AML-193 (cell line): Measurements from ENCODE around the gene ATP5IF1.

Source experiments
- DNase-seq, 2 experiments: peaks; one replicate each; lab custom pipeline; 2025; lab: John Stamatoyannopoulos, UW

Gene ATP5IF1

DNA sequence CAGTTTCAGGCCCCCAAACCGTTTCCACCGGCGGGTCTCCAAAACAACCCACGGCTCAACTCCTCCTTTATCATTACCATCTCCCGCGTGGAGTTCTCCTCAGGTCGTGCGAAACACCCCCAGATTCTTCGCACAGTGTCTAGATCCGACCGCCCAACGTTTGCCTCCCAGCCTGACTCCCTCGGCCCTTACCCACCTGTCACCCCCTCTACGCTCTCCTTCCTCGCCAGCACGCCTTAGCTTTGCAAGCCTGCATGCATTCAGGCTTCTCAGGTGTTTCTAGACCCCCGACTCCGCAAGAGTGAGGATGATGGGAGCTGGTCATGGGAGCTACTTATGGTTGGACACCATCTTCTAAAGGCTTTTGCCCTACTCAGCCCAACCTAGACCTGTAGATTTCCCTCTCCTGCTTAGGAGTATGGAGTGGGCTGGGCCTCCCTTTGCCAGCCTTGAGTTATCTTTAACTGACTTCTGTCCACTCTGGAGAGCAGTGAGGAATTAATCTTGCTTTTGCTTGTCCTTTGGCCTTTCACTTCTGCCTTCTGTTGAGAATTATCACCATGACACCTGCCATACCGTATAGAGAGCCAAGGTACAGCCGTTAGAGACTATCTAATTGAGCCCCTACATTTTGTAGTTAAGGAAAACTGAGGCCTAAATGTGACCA, 865 bp downstream of the ATP5IF1 start:
- no peak for DNase-seq

DNA sequence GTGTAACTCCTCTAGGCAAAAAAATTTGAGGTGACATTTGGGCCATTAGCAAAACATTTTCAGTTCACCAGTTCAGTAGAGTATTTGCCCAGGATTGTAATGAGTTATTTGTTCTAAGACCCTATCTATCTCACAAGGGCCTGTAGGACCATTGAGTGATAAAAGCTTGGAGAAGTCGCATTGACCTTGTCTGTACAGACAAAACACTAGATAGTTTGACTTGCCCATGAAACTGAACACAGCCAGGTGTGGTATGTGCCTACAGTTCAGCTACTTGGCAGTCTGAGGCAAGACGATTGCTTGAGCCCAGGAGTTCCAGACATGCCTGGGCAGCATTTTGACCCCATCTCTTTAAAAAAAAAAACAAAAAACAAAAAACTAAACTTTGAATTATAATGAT, 3.1 kb downstream of the ATP5IF1 start:
- DNase-seq, result no peak

- no peak for DNase-seq
These were observed 4.1 kb downstream of the ATP5IF1 start for GRCh38 chr1:28240024-28240423.

DNA sequence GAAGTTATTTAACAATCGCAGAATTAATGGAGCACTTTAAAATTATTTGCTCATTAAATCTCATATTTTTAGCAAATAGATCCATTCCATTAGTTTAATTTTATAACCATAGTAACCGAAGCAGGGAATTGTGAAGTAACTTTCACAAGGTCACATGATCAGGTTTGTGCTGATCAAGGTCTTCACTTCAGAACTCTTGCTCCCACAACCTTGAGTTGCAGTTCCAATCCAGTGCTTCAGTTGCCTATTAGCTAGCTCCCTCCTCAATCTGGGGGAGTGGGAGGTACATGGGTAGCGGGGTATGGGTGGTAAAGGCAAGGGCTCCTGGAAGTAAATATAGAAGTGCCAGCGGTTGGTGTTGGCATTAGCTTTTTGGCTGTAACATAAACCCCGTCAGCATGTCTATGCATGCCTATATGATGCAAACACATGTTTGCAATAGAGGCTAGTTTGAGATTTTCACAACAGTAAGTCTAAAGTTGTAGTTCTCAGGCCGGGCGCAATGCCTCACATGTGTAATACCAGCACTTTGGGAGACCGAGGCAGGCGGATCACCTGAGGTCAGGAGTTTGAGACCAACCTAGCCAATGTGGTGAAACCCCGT, 5.8 kb downstream of the ATP5IF1 start:
- DNase-seq, result no peak

DNA sequence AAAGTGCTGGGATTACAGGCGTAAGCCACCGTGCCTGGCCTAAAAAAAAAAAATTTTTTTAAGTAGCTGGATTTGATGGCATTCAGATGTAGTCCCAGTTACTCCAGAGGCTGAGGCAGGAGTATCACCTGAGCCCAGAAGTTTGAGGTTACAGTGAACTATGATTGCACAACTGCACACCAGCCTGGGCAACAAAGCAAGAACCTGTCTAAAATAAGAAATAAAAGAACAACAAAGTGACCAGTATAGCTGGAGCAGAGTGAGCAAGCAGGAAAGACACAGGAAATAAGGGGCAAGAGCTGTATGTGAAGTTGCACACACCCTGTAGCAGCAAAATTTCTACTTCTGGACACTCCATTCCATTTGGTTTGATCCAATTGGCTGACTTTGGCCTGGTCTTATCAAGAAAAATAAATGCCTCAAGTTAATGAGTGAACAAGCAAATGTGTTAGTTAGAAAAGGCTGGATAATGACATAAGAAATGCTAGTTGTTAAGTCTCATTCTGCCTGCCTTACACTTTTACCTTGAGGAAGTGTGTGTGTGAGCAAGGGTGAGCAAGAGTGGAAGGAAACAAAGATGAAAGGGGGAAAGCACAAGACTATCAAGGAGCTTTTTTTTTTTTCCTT, 7.9 kb downstream of the ATP5IF1 start:
- DNase-seq, result peak in 1 of 2 experiments; percentile 33

- DNase-seq, result no peak
These were observed 8.8 kb downstream of the ATP5IF1 start for GRCh38 chr1:28244549-28245251.

DNA sequence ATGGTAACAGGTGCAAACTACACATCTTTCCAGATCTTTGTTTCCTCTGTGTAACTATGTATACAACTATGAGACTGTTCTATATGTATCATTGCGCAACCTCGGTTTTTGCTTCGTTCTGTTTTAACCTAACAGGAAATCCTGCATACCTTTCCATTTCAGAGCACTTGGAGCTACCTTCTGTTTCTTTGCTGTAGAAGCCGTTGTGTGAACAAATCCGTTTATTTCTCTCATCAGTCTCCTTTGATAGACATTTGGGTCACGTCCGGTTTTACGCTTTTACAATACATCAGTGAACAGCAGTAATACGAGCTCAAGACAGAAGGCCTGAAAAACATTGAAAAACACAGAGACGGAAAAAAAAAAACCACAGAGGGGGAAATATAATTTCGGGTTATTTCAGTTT, 10.5 kb downstream of the ATP5IF1 start:
- DNase-seq, result peak; percentile 70 to 79

DNA sequence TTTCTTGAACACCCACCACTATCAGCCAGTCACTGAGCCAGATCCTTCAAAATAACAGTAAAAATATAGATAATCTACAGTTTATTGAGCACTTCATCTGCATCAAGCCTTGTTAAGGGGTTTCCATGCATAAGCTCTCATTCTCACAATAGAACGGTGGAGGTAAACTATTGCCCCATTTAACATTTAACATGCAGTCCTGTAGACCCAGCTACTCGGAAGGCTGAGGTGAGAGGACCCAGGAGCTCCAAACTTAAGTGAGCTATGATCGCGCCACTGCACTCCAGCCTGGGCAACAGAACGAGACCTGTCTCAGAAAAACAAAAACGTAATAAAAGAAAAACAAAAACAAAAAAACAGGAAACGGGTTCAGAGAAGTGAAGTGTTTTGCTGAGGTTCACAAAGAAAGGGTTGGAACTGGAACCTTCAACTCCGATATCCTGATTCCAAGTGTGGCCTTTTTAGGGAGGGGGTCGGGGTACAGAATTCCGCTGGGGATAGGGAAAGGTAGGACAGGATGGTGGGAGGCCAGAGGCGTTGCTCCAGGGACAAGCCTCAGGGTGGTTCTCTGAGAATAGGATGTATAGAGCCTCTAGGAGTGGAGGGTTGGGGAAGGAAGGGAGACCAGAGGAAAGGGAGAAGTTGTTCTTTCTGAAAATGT, 11.8 kb downstream of the ATP5IF1 start:
- DNase-seq, result no peak

DNA sequence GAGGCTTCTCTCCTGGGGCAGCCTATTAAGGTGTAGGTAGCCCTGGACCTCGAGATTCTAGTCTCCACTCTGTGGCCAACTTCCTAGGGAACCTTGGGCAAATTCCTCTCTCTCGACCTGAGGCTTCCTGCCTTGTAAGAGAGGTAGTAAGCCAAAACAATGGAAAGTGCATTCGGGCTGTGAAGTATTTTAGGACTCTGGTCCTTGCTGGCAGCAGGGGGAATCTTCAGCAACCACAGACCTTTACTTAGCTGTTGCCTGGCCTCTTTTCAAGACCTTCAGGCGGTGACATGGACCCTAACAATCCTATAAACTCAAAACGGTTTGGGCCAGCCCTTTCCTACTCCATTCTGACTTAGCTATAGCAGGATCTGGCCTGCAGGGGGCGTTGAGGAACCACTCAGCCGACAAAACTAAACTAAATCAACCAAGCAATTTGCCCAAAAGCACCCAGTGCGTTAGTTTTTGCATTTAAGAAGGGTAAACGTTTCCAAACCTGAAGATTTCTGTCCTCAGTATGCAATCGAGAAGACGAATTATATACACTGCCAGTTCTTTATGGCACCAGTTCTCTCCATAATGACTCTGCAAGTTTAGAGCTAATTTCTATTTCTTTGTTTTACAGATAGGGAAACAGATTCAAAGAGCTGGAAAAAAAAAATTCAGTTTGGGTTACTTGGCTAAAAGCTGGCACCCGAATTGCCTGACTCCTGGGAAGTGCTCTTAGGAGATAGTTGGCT, 12.5 kb downstream of the ATP5IF1 start:
- peak; percentile 75 to 84 for DNase-seq

DNA sequence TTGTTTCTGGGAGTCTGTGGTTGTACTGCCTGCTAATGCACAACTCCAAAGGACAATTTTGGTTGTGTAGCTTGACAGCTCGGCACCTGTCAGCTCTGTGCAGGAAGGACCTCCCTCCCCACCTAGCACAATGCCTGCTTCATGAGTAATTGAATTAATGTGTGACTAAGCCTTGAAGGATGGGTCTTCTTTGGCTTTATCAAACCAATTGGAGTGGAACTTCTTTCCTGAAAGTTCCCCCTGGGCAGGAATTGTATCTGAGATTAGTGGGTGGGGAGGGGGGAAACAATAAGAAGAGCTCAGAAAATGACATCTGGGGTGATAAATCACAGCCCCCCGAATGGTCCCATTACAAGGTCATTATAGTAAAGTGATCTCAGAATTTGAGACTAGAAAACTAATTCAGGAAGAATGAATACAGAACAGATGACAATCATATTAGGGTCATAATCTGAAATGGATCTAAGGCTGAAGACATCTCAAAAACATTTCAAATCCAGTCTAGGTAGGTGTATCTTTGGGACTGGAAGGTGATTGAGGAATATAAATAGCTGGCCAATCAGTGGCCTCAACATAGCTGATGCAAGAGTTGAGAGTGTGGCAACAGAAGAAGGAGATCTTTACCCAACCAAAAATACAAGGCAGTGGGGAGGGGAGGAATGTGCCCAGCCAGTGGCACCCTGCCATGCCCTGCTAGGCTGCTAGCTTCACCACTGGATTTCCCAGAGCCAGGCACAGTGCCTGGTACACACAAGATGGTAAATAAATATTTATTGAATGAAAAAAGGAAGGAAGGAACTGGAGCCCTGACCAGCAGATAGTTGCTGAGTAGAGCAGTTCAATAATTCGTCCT, 13.3 kb downstream of the ATP5IF1 start:
- peak; percentile 66 to 69 for DNase-seq

GRCh38 chr1:28249866-28250295, 14.0 kb downstream of the ATP5IF1 start:
- no peak for DNase-seq

GRCh38 chr1:28256197-28256827, 20.4 kb downstream of the ATP5IF1 start:
- no peak for DNase-seq

GRCh38 chr1:28257736-28258135, 21.8 kb downstream of the ATP5IF1 start:
- no peak for DNase-seq

DNA sequence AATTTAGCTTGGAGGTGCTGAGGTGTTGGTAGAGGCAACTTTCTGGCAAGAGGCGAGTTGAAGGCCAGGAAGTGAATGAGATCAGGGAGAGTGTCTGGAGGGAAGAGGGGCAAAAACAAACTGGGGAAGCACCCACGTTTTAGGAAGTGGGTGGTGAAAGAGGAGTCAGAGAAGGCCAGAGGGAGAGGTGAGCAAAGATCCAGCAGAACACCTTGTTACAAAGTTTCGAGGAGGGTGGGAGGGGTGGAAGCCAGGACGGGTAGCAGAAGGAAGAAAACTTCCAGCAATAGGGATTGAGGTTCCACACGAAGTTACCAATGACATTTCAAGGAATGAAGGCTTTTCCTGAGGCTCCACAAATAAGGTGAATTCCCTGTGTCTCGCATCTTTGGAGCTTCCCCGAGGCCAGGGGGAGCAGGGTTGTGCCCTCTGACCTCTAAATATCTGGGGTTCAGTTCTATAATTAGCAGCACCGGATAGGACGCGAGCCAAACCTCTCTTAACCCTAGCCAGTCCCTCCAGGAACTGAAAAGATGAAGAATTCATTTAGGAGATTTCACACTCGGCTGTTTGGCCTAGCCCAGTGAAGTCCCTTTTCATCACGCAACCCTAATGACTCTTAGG, 22.8 kb downstream of the ATP5IF1 start:
- DNase-seq, result peak; percentile 31 to 37

DNA sequence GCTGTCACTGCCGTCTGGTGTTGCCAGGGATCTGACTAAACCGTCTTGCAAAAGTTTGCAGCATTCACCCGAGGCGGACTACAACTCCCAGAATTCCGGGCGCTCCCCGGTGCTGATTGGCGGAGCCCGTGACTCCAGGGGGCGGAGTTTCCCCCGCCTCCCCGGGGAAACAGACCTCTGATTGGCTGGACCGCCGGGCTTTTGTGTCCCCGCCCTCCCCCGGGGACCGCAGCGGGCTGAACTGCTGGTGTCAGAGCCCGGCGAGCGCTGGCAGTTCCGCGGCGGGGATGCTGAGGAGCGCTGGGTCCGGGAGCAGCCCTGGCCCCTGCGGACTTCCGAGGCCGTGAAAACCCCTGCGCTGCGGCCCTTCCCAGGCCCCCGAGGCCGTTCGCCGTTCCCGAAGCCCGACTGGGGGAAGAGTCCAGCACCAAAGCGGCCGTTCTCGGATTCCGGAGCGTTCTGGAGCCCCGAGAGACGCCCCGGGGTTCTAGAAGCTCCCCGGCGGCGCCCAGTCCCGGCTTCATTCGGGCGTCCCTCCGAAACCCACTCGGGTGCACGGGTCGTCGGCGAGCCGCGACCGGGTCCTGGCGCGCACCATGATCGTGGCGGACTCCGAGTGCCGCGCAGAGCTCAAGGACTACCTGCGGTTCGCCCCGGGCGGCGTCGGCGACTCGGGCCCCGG, 23.5 kb downstream of the ATP5IF1 start, which contains the start of gene SESN2:
Gene SESN2 (plus strand): TSS at position 267 of the 682 bp plus-strand sequence. CDS start 330 bp downstream, at position 597.
- DNase-seq, result peak; percentile 95 to 98

- DNase-seq, result no peak
These were observed 24.2 kb downstream of the ATP5IF1 start for GRCh38 chr1:28259934-28260802.

GRCh38 chr1:28260803-28261174, 24.9 kb downstream of the ATP5IF1 start:
- DNase-seq, result no peak

DNA sequence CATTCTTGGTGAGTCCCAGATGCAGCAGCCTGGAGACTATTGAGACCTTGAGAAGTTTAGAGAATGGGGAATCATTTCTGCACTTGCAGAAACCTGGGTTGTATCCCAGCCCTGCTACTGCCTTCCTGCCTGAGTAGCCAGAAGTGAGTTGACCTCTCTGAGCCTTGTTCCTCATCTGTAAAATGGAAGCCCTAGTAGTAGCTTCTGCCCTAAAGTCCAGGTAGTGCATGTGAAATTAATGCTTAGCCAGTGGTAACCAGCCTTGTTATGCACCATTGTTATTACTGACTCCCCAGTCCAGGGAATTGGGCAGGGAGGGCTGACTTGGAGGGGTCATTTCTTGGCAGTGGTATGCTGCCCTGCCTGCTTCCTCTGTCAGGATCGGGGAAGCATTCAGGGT, 29.0 kb downstream of the ATP5IF1 start:
- no peak for DNase-seq
